ENCODE data around the gene TMEM87B. TPM values are rescaled to one million over a fixed set of nuclear protein-coding genes. Genes with fewer than 3 reads are reported as not detected.
"Not testable (repeated sequence)": the region's sequence is repeated elsewhere in the genome, so short reads cannot be mapped to it uniquely, and the experiment has no call there.

TMEM87B gene
- total RNA-seq, 2 experiments from 2014 or later = 22.3 to 24.1 TPM

- H3K4me3 Mint-ChIP-seq = no peak overlapping the region
- CTCF ChIA-PET = no interaction called here
- no peaks in the 10 kb centered on the region for H3K27me3 Mint-ChIP-seq
- intact Hi-C loops (cut with micrococcal nuclease) = no loop called here
- POLR2A ChIA-PET = no interaction called here
- DNase-seq = no peak
- H3K27ac Mint-ChIP-seq = peak overlapping the region; percentile 50
- peaks cover 12% of the 10 kb centered on the region for H3K4me1 Mint-ChIP-seq (ENCODE audit: low read depth)
- no peaks in the 10 kb centered on the region for H3K9me3 Mint-ChIP-seq
- H3K36me3 Mint-ChIP-seq = peaks cover 27% of the 10 kb centered on the region
Measured at GRCh38 chr2:112096098-112096497, 41.0 kb downstream of the TMEM87B start.

GRCh38 chr2:112108178-112108832 is 53.2 kb downstream of the TMEM87B start:
- H3K27me3 Mint-ChIP-seq = no peaks in the 10 kb centered on the region

DNA sequence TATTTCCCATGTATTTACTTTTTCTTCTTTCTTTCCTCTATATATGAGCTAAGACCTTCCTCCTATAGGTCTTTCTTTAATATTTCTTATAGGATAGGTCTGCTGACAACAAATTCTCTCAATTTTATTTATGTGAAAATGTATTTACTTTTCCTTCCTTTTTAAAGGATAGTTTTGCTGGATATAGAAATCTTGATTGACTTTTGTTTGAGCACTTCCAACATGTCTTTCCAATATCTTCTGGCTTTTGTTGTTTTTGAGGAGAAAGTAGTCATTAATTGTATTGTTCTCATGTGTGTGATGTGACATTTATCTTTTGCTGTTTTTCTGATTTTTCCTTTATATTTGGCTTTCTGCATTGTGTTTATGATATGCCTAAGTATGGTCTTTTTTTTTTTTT is 54.2 kb downstream of the TMEM87B start:
- DNase-seq = no peak
- Mint-ChIP-seq H3K9me3 (peaks cover 30% of the 10 kb centered on the region), H3K4me3 (no peak overlapping the region), H3K36me3 (peaks cover 75% of the 10 kb centered on the region), H3K27me3 (no peaks in the 10 kb centered on the region), H3K4me1 (ENCODE audit: low read depth) (peaks cover 15% of the 10 kb centered on the region), H3K27ac (no peak overlapping the region)
- ChIA-PET POLR2A (interaction anchor here (1.1 kb wide), 1 partner anchor 12 kb away, joined by 3 read pairs; no protein-coding TSS in a partner anchor), CTCF (no interaction called here)
- intact Hi-C loops (cut with micrococcal nuclease) = no loop called here

More at GRCh38 chr2:112108178-112108832, 53.2 kb downstream of the TMEM87B start:
- DNase-seq = no peak
- H3K4me1 Mint-ChIP-seq (ENCODE audit: low read depth) = peaks cover 14% of the 10 kb centered on the region
- POLR2A ChIA-PET = interaction anchor here (1.1 kb wide), 1 partner anchor 13 kb away, joined by 3 read pairs; no protein-coding TSS in a partner anchor
- intact Hi-C loops (cut with micrococcal nuclease) = no loop called here
- no peak overlapping the region for H3K4me3 Mint-ChIP-seq
- no peak overlapping the region for H3K27ac Mint-ChIP-seq
- H3K9me3 Mint-ChIP-seq = peaks cover 29% of the 10 kb centered on the region
- peaks cover 81% of the 10 kb centered on the region for H3K36me3 Mint-ChIP-seq
- CTCF ChIA-PET = no interaction called here

DNA sequence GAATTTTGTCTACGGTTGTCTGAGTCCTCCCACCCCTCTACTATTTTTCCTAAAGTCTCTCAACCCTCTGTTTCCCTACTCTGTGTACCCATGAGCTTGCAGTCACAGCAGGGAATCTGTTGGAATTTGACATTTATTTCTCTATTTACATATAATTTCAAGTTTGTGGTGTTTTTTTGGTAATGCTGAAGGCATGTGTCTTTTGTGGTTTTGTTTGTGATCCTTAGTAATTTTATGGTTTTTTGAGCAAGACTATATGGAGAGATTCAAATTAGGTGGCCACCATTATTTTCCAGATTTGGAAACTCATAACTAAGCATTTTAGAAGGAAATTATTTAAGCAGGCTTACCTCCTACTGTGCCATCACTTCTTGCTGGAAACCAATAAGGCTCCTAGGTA is 55.9 kb downstream of the TMEM87B start:
- no peak overlapping the region for H3K4me3 Mint-ChIP-seq
- no peak for DNase-seq
- ChIA-PET CTCF (interaction anchor here (1.0 to 1.1 kb wide), 2 partner anchors 28 to 223 kb away, joined by 3 read pairs; no protein-coding TSS in a partner anchor), POLR2A (no interaction called here)
- peaks cover 15% of the 10 kb centered on the region for H3K4me1 Mint-ChIP-seq (ENCODE audit: low read depth)
- peaks cover 30% of the 10 kb centered on the region for H3K9me3 Mint-ChIP-seq
- intact Hi-C loops (cut with micrococcal nuclease) = no loop called here
- no peaks in the 10 kb centered on the region for H3K27me3 Mint-ChIP-seq
- peaks cover 71% of the 10 kb centered on the region for H3K36me3 Mint-ChIP-seq
- H3K27ac Mint-ChIP-seq = no peak overlapping the region

DNA sequence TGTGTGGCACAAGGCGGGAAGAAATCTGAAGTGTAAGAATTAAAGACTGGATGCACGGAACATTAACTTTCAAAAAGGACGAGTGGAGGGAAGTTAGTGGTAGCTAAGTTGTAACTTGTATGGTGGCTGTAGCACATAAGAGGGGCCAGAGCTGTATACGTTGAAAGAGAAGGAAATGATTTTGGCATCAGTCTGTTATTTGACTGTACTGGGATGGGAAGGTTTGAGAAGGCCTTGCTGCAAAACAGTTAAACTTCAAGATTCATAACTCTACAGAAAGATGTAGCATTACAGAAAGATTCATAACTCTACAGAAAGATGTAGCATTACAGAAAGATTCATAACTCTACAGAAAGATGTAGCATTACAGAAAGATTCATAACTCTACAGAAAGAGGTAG is 58.3 kb downstream of the TMEM87B start:
- H3K36me3 Mint-ChIP-seq = peaks cover 62% of the 10 kb centered on the region
- POLR2A ChIA-PET; CTCF ChIA-PET; H3K4me3 Mint-ChIP-seq; H3K27me3 Mint-ChIP-seq; intact Hi-C loops (cut with micrococcal nuclease); DNase-seq: not testable (repeated sequence)
- peaks cover 15% of the 10 kb centered on the region for H3K4me1 Mint-ChIP-seq (ENCODE audit: low read depth)
- peak overlapping the region; percentile 90 for H3K27ac Mint-ChIP-seq
- peaks cover 23% of the 10 kb centered on the region for H3K9me3 Mint-ChIP-seq

- ChIA-PET POLR2A (no interaction called here), CTCF (interaction anchor here (0.7 to 1.0 kb wide), 2 partner anchors 137 to 208 kb away, joined by 3 read pairs; partner anchors contain the start of gene ZC3H8)
- no peak overlapping the region for H3K27ac Mint-ChIP-seq
- intact Hi-C loops (cut with micrococcal nuclease) = no loop called here
- H3K4me3 Mint-ChIP-seq = no peak overlapping the region
- peaks cover 17% of the 10 kb centered on the region for H3K36me3 Mint-ChIP-seq
- DNase-seq = no peak
- peaks cover 3% of the 10 kb centered on the region for H3K9me3 Mint-ChIP-seq
- H3K4me1 Mint-ChIP-seq (ENCODE audit: low read depth) = peaks cover 5% of the 10 kb centered on the region
- H3K27me3 Mint-ChIP-seq = no peaks in the 10 kb centered on the region
Measured at GRCh38 chr2:112118148-112118547, 63.1 kb downstream of the TMEM87B start.

- no peaks in the 10 kb centered on the region for H3K27me3 Mint-ChIP-seq
- no peak overlapping the region for H3K27ac Mint-ChIP-seq
- peak; percentile 22 for DNase-seq
- H3K4me1 Mint-ChIP-seq (ENCODE audit: low read depth) = peaks cover 7% of the 10 kb centered on the region
- H3K9me3 Mint-ChIP-seq = no peaks in the 10 kb centered on the region
- H3K36me3 Mint-ChIP-seq = peaks cover 10% of the 10 kb centered on the region
- H3K4me3 Mint-ChIP-seq = no peak overlapping the region
- intact Hi-C loops (cut with micrococcal nuclease) = loop anchor here (1.0 to 5.0 kb wide), 3 partner anchors 66 to 312 kb away; partner anchors contain the start of genes RGPD8 and ZC3H8
- POLR2A ChIA-PET = interaction anchor here (0.5 to 1.2 kb wide), 2 partner anchors 13 to 198 kb away, joined by 3 read pairs; no protein-coding TSS in a partner anchor
- CTCF ChIA-PET = interaction anchor here (0.7 to 2.4 kb wide), 26 partner anchors 11 to 359 kb away, joined by 3 to 18 read pairs (median 4); partner anchors contain the start of genes FBLN7, RGPD8 and ZC3H8
Measured at GRCh38 chr2:112121682-112122254, 66.7 kb downstream of the TMEM87B start.

DNA sequence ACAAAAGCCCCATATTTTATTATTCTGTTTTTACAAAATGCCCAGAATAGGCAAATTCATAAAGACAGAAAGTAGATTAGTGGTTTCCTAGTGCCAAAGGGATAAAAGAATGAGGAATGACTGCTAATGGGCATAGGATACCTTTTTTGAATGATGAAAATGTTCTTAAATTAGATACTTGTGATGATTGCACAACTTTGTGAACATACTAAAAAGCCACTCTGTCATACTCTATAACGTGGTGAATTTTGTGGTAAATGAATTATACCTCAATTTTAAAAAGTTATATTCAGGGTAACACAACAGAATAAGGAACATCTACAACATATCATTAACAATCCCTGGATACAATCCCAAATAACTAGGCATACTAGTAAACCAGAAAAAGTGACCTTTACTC is 74.0 kb downstream of the TMEM87B start:
- H3K27me3 Mint-ChIP-seq = no peaks in the 10 kb centered on the region
- intact Hi-C loops (cut with micrococcal nuclease) = no loop called here
- DNase-seq = no peak
- no peak overlapping the region for H3K27ac Mint-ChIP-seq
- H3K4me1 Mint-ChIP-seq (ENCODE audit: low read depth) = peaks cover 6% of the 10 kb centered on the region
- H3K4me3 Mint-ChIP-seq = no peak overlapping the region
- peaks cover 5% of the 10 kb centered on the region for H3K36me3 Mint-ChIP-seq
- CTCF ChIA-PET = no interaction called here
- peaks cover 23% of the 10 kb centered on the region for H3K9me3 Mint-ChIP-seq
- POLR2A ChIA-PET = no interaction called here

DNA sequence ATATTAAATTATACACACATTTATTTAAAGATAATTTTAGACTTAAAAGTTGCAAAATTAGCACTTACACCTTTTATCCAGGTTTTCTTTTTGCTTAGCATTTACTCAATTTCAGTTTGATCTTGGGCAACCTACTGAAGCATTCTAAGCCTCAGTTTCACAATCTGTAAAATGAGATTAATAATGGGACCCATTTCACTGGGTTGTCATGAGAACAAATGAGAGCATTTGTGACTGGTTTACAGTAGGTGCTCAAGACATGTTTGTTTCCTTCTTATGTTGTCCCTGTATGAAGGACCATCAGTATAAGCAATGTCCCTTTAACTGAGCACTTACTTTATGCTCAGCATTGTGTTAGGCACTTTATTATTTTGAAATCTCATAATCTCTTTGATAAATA is 78.3 kb downstream of the TMEM87B start:
- Mint-ChIP-seq H3K4me1 (ENCODE audit: low read depth) (peaks cover 12% of the 10 kb centered on the region), H3K4me3 (no peak overlapping the region), H3K27me3 (peaks cover 8% of the 10 kb centered on the region), H3K9me3 (peaks cover 14% of the 10 kb centered on the region), H3K27ac (no peak overlapping the region), H3K36me3 (peaks cover 4% of the 10 kb centered on the region)
- CTCF ChIA-PET = interaction anchor here (1.9 kb wide), 1 partner anchor 12 kb away, joined by 11 read pairs; no protein-coding TSS in a partner anchor
- POLR2A ChIA-PET = no interaction called here
- no peak for DNase-seq
- intact Hi-C loops (cut with micrococcal nuclease) = no loop called here

GRCh38 chr2:112134120-112134519 is 79.1 kb downstream of the TMEM87B start:
- Mint-ChIP-seq H3K27me3 (peaks cover 10% of the 10 kb centered on the region), H3K4me3 (no peak overlapping the region), H3K9me3 (peaks cover 14% of the 10 kb centered on the region), H3K4me1 (ENCODE audit: low read depth) (peaks cover 12% of the 10 kb centered on the region), H3K27ac (no peak overlapping the region), H3K36me3 (peaks cover 4% of the 10 kb centered on the region)
- DNase-seq = no peak
- ChIA-PET CTCF (no interaction called here), POLR2A (no interaction called here)
- intact Hi-C loops (cut with micrococcal nuclease) = no loop called here

DNA sequence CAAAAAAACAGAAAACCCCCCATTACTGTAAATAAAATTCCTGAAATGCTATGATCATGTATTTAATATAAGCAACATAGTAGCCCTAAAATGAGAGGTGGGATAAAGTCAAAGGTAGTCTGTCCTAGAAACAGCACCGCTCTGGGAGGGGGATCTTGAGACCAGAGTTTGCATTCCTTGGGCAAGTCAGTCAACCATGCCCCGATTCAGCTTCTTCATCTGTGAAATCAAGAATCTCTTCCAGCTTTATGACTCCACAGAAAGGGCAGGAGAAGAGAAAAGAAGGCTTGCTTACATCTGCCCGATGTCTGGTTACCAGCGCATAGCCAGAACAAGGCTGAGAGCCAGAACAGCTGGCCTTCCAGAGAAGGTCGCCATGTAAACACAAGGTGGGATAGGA is 81.0 kb downstream of the TMEM87B start:
- H3K27ac Mint-ChIP-seq = no peak overlapping the region
- peaks cover 4% of the 10 kb centered on the region for H3K36me3 Mint-ChIP-seq
- intact Hi-C loops (cut with micrococcal nuclease) = no loop called here
- H3K27me3 Mint-ChIP-seq = peaks cover 18% of the 10 kb centered on the region
- H3K9me3 Mint-ChIP-seq = peaks cover 14% of the 10 kb centered on the region
- no peak overlapping the region for H3K4me3 Mint-ChIP-seq
- ChIA-PET POLR2A (no interaction called here), CTCF (interaction anchor here (0.6 kb wide), 1 partner anchor 14 kb away, joined by 3 read pairs; no protein-coding TSS in a partner anchor)
- H3K4me1 Mint-ChIP-seq (ENCODE audit: low read depth) = peaks cover 12% of the 10 kb centered on the region
- no peak for DNase-seq

DNA sequence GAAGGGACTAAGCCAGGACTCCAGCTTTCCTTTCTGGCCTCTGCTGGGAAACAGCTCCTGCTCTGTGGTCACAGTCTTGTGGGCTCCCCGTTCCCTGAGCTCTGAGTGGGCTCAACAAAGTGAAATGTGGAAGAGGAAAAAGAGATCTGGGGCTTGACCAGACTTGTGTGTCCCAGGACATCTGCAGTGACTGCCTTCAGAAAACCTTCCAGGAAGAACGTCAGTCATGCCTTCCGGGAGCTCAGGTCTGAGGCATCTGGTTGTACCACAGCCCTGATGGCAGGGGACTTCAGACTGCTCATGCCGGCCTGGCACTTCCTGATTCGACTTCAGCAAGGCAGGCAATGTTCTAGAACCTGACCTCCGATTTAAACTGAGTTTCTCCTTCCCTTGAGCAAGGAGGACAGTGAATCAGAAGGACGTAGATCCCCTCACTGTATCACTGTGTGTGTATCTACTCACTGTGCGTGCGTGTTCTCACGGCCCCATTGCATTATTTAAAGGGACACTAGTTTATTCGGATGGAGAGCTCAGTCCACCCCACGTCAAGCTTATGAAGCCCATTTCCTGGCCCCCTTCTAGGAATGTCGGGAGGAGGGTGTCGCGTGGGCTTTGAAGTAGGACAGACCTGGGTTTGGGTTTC is 82.6 kb downstream of the TMEM87B start:
- Mint-ChIP-seq H3K27ac (peak overlapping the region; percentile 15), H3K4me3 (peak overlapping the region; percentile 40), H3K27me3 (peaks cover 18% of the 10 kb centered on the region), H3K4me1 (ENCODE audit: low read depth) (peaks cover 7% of the 10 kb centered on the region), H3K9me3 (peaks cover 10% of the 10 kb centered on the region), H3K36me3 (peaks cover 4% of the 10 kb centered on the region)
- POLR2A ChIA-PET = interaction anchor here (1.4 kb wide), 1 partner anchor 18 kb away, joined by 4 read pairs; no protein-coding TSS in a partner anchor
- intact Hi-C loops (cut with micrococcal nuclease) = no loop called here
- CTCF ChIA-PET = interaction anchor here (0.8 kb wide), 1 partner anchor 16 kb away, joined by 3 read pairs; no protein-coding TSS in a partner anchor
- DNase-seq = no peak

Data from activated CD4-positive, alpha-beta memory T cell treated with anti-CD3 and anti-CD28 coated beads for 36 hours (primary cell).